Heart left ventricle (tissue), 13 donors: ENCODE measurements around the gene DENND1C.

Experiments used
- POLR2A ChIP-seq, 2 donors: fragments of 450-650 bp; IDR thresholded peaks; one replicate each; pipeline ENCODE4 v1.6.1; 2017; ENCODE audit warnings: antibody characterized with exemption in 2 of 2, mild to moderate bottlenecking in 2 of 2, moderate library complexity in 2 of 2
- TF ChIP-seq, protein P1 (sequence below), 12 donors: fragments of 200-600 bp; sonication (generic) in 4 of 12; IDR thresholded peaks; one replicate each; pipeline versions ENCODE4 v1.5.0 to v1.8.0; 2018 to 2022; ENCODE audit warnings: antibody characterized with exemption in 12 of 12, mild to moderate bottlenecking in 5 of 12
- donor health status: ischemic (EF 13 %, LVEDD 7.1; RV severe dilation, severe dysfunction).
- donor health status: DM: no; HTN: yes; CAD: no.
- donor health status: DM: no; HTN: no; CAD: no.
- donor health status: ischemic (EF 25% LVEDD 6.9; RV normal size, moderate dysfunction).
- donor health status: ischemic (EF 25% LVEDD 5.7; RV mildly dilated, moderate dysfunction).
- donor health status: ischemic (EF 35%, LVEDD 5.7; RV mildly dilated, moderate dysfunction).
- donor health status: nonischemic (EF 11% LVEDD 7.7; RV severe dilation, severe dysfunction).
- donor health status: DM: yes; HTN: yes; CAD: no.
- donor health status: PGD.
- donor health status: ischemic (EF 29% LVEDD 5.4; RV normal size, mild dysfunction).
- donor health status: nonischemic (EF 23%, LVEDD 6.1; RV moderate dilation, normal function).

DNA sequence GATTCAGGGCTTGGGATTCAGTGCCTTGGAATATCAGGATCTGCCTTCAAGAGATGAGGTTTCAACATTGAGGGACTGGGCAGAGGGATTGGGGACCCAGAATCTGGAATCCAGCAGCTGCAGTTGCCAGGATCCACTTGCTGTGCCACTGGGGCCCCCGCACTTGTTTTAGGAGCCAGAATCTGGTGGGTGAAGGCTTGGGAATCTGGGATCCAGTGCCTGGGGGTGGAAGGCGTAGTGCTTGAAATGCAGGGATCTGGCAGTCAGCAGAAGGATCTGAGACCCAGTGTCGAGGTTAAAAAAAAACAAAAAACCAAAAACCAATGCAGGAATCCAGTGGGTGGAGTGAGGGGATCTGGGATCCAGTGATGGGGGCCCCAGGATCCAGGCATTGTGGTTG lies 40.7 kb downstream of the DENND1C start:
- TF ChIP-seq, protein P1, sequence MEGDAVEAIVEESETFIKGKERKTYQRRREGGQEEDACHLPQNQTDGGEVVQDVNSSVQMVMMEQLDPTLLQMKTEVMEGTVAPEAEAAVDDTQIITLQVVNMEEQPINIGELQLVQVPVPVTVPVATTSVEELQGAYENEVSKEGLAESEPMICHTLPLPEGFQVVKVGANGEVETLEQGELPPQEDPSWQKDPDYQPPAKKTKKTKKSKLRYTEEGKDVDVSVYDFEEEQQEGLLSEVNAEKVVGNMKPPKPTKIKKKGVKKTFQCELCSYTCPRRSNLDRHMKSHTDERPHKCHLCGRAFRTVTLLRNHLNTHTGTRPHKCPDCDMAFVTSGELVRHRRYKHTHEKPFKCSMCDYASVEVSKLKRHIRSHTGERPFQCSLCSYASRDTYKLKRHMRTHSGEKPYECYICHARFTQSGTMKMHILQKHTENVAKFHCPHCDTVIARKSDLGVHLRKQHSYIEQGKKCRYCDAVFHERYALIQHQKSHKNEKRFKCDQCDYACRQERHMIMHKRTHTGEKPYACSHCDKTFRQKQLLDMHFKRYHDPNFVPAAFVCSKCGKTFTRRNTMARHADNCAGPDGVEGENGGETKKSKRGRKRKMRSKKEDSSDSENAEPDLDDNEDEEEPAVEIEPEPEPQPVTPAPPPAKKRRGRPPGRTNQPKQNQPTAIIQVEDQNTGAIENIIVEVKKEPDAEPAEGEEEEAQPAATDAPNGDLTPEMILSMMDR (IDR thresholded peaks at IDR 0.05), result no peak
- TF ChIP-seq POLR2A (IDR thresholded peaks at IDR 0.05), result no peak
